GM04503 (cell line): Measurements from ENCODE around the gene ZBTB17.
A peak's percentile ranks its signal among the peaks of the same experiment; 100 is the strongest.

Experiments used
- DNase-seq: peaks from one replicate; pipeline ENCODE4 v3.0.0-alpha.2; 2012; ENCODE audit warnings: low read depth

ZBTB17 gene

GRCh38 chr1:15960808-15961207 lies 15.1 kb downstream of the ZBTB17 start:
- DNase-seq: no peak

DNA sequence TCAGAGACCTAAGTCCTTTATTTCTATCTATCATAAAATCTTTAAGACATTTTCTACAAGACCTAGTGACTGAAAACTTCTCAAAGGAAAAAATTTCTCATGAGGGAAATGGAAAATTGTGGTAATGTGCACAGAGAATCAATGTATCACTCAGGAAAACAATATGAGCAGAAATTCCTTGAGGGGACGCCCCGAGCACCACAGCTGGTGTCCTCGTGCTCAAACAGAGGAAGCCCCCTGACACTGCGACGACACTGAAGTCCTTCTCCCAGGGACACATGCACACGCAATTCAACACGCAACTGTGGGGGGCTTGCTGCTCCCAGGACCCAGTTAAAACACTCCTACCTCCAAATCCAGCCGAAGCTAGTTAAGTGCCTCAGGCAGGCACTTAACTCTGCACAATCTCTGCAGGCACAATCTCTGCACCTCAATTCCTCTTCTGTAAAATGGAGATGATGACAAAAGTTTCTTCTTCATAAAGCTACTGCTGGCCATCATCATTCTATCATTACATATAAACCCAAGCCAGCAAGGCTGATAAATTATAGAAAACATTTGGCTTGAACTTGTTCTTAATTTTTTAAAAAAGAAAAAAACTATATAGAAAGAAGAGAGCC lies 16.0 kb downstream of the ZBTB17 start:
- DNase-seq: no peak

- DNase-seq: no peak
These were observed 16.5 kb downstream of the ZBTB17 start for GRCh38 chr1:15959424-15959823.

DNA sequence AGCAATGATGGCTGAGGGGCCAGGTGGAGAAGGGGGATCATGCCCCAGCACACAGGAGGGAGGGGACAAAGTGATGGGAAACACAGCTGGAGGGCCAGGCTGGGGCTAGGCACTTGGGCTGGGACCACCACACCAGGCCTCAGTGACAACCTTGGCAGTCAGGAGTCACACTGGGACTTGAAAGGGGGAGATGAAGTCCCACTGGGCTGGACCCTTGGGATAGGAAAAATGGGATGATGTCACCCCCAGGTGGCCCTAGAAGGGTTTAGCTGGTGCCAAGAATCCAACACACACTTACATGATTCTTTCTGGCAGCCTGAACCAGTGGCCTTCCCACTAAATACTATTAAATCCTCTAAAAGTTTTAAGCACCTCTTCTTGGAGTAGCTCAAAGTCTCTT lies 17.1 kb downstream of the ZBTB17 start:
- DNase-seq: no peak

DNA sequence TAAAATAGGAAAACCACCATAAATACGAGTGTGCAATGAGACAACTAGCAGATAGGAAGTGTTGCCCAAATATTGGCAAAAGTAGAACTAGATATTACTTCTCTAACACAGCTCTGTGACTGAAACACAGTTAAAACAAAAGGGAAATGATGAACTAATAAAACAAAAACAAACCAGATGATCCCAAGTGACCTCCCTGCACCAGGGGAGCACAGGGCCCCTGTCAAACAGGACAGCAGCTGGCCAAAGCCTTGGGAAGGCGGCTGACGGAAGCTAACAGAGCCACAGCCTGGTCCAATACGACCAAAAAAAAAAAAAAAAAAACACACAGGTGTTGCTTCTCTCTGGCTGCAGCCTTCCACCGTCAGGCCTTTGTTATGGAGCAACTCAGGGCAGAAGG lies 17.8 kb downstream of the ZBTB17 start:
- DNase-seq: no peak

- no peak for DNase-seq
These were observed 18.4 kb downstream of the ZBTB17 start for GRCh38 chr1:15957221-15958095.

DNA sequence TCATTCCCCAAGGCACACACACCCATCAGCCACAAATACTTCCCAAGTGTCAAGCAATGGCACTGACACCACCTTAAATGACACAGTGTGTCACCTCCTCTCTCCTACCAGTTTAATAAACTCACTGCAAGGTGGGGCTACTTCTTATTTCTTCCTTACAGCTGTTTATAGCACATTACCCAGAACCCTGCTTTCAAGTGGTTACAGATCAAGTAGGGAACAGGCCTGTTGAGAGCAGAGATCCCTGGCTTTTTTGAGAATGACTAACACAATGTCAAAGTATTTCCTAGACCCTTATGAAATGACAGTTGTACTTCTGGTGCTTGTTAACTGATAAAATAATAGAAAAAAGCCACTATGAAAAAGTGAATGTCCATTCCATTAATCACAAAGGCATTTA lies 19.8 kb downstream of the ZBTB17 start:
- DNase-seq: no peak

DNA sequence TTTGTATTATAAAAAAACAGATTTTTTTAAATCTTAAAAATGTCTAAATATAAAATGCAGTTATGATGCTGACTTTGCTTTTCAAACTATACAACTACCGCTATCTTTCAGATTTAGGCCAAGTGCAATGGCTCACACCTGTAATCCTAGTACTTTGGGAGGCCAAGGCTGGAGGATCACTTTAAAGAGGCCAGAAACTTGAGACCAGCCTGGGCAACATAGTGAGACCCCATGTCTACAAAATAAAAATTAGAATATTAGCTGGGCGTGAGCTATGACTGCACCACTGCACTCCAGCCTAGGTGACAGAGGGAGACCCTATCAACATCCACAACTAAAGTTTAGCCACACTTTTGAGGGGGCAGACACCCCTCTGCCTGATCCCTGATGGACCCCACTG lies 20.3 kb downstream of the ZBTB17 start:
- DNase-seq: no peak

DNA sequence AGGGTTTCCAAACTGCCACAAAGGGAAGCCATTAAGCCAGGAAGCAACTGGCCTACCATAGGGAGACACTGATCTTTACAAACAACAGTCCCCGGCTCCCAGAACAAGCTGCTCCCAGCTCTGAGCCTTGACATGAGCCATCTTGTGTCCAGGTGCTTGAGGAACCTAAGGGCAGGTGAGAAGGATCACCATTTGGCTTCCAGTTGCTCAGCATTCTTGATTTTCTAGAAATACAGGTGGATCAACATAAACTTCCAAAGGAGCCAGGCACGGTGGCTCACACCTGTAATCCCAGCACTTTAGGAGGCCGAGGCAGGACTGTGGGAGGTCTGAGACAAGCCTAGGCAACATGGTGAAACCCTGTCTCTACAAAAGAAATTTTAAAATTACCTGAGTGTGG lies 21.6 kb downstream of the ZBTB17 start:
- DNase-seq: no peak

- no peak for DNase-seq
These were observed 22.1 kb downstream of the ZBTB17 start for GRCh38 chr1:15953791-15954241.

- no peak for DNase-seq
These were observed 22.6 kb downstream of the ZBTB17 start for GRCh38 chr1:15953294-15953771.

- DNase-seq: peak; percentile 82
These were observed 23.3 kb downstream of the ZBTB17 start for GRCh38 chr1:15952317-15953258.

GRCh38 chr1:15951341-15952153 lies 24.4 kb downstream of the ZBTB17 start:
- no peak for DNase-seq

DNA sequence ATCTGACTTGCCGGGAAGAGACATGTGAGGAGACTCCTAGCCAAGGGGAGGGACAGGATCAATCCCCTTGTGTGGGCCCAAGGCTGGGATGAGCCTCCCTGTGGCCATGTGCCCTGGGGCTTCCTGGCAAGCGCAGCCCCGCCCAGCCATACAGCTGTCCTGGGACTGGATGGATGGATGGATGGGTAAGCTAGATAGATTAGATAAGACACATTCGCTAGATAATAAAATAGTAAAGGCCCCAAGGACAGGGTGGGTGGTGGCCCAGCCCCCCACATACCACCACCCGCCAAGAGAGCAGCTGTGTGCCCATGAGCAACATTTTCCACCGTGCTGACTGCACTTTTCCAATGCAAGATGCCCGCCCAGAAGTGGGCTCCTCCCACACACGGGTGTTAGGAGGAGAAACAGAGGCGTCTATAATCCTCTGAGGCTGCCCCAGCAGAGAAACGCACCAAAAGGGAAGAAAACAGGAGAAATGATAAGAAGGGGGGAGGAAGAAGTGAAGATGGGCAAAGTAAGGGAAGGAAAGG lies 25.1 kb downstream of the ZBTB17 start:
- DNase-seq: no peak

DNA sequence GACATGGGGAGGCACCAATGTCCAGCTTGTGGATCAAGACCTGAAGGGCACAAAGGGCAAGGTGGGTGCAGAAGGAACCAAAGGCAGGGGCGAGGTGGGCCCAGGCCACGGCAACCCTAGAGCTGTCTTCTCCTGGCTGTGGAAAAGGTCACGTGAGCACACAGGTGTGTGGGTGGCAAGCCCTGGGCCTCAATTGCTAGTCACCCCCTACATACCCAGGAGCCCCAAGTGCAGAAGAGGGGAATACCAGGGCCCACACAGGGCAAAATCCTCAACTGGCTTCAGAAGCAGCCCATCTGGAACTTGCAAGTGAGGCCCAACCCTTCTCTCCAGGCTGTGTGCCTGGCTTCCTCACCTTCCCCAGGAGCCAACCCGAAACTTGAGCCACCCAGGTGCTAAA lies 25.6 kb downstream of the ZBTB17 start:
- no peak for DNase-seq

GRCh38 chr1:15949453-15950245 lies 26.3 kb downstream of the ZBTB17 start:
- DNase-seq: peak; percentile 85

GRCh38 chr1:15948595-15949452 lies 27.1 kb downstream of the ZBTB17 start:
- peak; percentile 87 for DNase-seq

DNA sequence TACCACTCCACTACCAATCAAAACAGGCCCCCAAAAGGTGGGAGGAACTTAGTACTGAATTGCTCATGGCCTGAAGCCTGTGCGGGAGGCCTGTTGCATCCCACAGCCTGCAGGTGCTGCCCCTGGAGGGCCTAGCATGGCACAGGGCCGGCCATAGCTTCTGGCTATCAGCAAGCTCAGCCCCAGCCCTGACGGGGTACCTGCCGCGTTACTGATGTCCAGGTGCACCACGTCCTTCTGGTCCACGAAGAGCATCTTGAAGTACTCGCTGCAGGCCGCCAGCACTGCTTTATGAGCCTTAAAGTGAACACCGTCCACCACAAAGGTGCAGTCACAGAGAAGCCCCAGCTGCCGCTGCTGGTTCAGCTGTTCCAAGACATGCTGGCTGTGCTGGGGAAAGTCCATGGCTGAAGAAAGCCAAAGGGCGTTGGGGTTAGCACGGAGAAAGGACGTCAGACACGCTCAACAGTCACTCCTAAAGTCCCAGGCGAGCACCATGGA lies 27.8 kb downstream of the ZBTB17 start:
- DNase-seq: no peak
